Lower lobe of right lung (tissue), 2 donors: ENCODE results near the gene RAB11FIP4. TPM values are rescaled to one million over a fixed set of nuclear protein-coding genes. Genes with fewer than 3 reads are reported as not detected.

Source experiments
- ATAC-seq, 2 donors: fragments of 200-7000 bp; cut with Tn5 transposase; one replicate each; pipeline ENCODE4 v1.9.1; 2020 to 2022; ENCODE audit warnings: mild to moderate bottlenecking in 2 of 2, moderate library complexity in 2 of 2
- DNase-seq: peaks from one replicate; pipeline ENCODE4 v3.0.0-alpha.2; 2020
- H3K27ac ChIP-seq: fragments of 200-600 bp; one replicate; pipeline ENCODE4 v1.8.0; 2022
- H3K27me3 ChIP-seq: fragments of 200-600 bp; one replicate; pipeline ENCODE4 v1.8.0; 2022; ENCODE audit warnings: low read depth
- H3K36me3 ChIP-seq: fragments of 200-600 bp; one replicate; pipeline ENCODE4 v1.8.0; 2022; ENCODE audit warnings: mild to moderate bottlenecking
- H3K4me1 ChIP-seq: fragments of 200-600 bp; one replicate; pipeline ENCODE4 v1.8.0; 2022
- H3K4me3 ChIP-seq: fragments of 200-600 bp; one replicate; pipeline ENCODE4 v1.8.0; 2022; ENCODE audit warnings: mild to moderate bottlenecking
- H3K9me3 ChIP-seq: fragments of 200-600 bp; one replicate; pipeline ENCODE4 v1.8.0; 2022
- CTCF ChIP-seq: fragments of 200-600 bp; IDR thresholded peaks from one replicate; pipeline ENCODE4 v1.8.0; 2022; ENCODE audit warnings: antibody characterized with exemption, mild to moderate bottlenecking
- intact Hi-C: fragments of 100-400 bp; cut with DNase I; formaldehyde crosslinking; loops from one replicate; pipeline ENCODE4 v1.11.0; 2022
- total RNA-seq: library from RNA; stranded (reverse); fragmentation: NEBNext Ultra II Directional; extraction: Animal tissue kit (Norgen Biotek cat#: 25700); gene quantifications from one replicate; pipeline ENCODE4 v1.2.1, GENCODE V29; 2021
- donor health status: DM: no; HTN: yes; CAD: no; lungs with severe emphysema.

Gene RAB11FIP4
- total RNA-seq, 1 donor from 2014 or later: 15.7 TPM

GRCh38 chr17:31561469-31562375 is 170.2 kb downstream of the RAB11FIP4 start:
- intact Hi-C loops: no loop called here
- ATAC-seq: no peak
- H3K4me3 ChIP-seq: peak overlapping the region; percentile 0
- H3K9me3 ChIP-seq: no peaks in the 10 kb centered on the region
- no peak overlapping the region for H3K27ac ChIP-seq
- no peak for TF ChIP-seq CTCF
- no peak for DNase-seq
- no peaks in the 10 kb centered on the region for H3K36me3 ChIP-seq
- H3K4me1 ChIP-seq: peaks cover 59% of the 10 kb centered on the region
- H3K27me3 ChIP-seq: no peaks in the 10 kb centered on the region

GRCh38 chr17:31562376-31562840 is 170.9 kb downstream of the RAB11FIP4 start:
- intact Hi-C loops: no loop called here
- peaks cover 59% of the 10 kb centered on the region for H3K4me1 ChIP-seq
- ATAC-seq (no peak), DNase-seq (no peak)
- no peaks in the 10 kb centered on the region for H3K27me3 ChIP-seq
- no peak for TF ChIP-seq CTCF
- no peaks in the 10 kb centered on the region for H3K36me3 ChIP-seq
- H3K27ac ChIP-seq: peak overlapping the region; percentile 24
- no peaks in the 10 kb centered on the region for H3K9me3 ChIP-seq
- no peak overlapping the region for H3K4me3 ChIP-seq

- no peak for TF ChIP-seq CTCF
- intact Hi-C loops: no loop called here
- Histone ChIP-seq H3K27me3 (no peaks in the 10 kb centered on the region), H3K4me3 (no peak overlapping the region), H3K9me3 (no peaks in the 10 kb centered on the region), H3K4me1 (peaks cover 72% of the 10 kb centered on the region), H3K27ac (no peak overlapping the region), H3K36me3 (no peaks in the 10 kb centered on the region)
- ATAC-seq: no peak
- DNase-seq: no peak
Observed at GRCh38 chr17:31564291-31564690, 172.8 kb downstream of the RAB11FIP4 start.

GRCh38 chr17:31564883-31565301 is 173.4 kb downstream of the RAB11FIP4 start:
- no peak for TF ChIP-seq CTCF
- DNase-seq: no peak
- H3K9me3 ChIP-seq: no peaks in the 10 kb centered on the region
- peak overlapping the region; percentile 28 for H3K27ac ChIP-seq
- ATAC-seq: peak; percentile 48 to 61
- H3K4me3 ChIP-seq: peak overlapping the region; percentile 1
- H3K36me3 ChIP-seq: no peaks in the 10 kb centered on the region
- intact Hi-C loops: no loop called here
- peaks cover 73% of the 10 kb centered on the region for H3K4me1 ChIP-seq
- H3K27me3 ChIP-seq: no peaks in the 10 kb centered on the region

GRCh38 chr17:31565652-31566051 is 174.2 kb downstream of the RAB11FIP4 start:
- Histone ChIP-seq H3K4me1 (peaks cover 73% of the 10 kb centered on the region), H3K27ac (peak overlapping the region; percentile 28), H3K4me3 (no peak overlapping the region), H3K36me3 (no peaks in the 10 kb centered on the region), H3K27me3 (no peaks in the 10 kb centered on the region), H3K9me3 (no peaks in the 10 kb centered on the region)
- ATAC-seq (no peak), DNase-seq (no peak)
- intact Hi-C loops: no loop called here
- TF ChIP-seq CTCF: no peak
